ENCODE results near the gene SPOCK1. TPM values are rescaled to one million over a fixed set of nuclear protein-coding genes. Genes with fewer than 3 reads are reported as not detected.

Gene SPOCK1
- total and polyA plus RNA-seq, 2 of the 13 experiments (the other 11 are each of a cell fraction or from before 2014, with no cell fraction given) = 0.18 to 0.29 TPM

GRCh38 chr5:137209232-137209809 lies 289.8 kb downstream of the SPOCK1 start:
- ATAC-seq = no peak
- Histone ChIP-seq H3K27ac (ENCODE audit: extremely low read length, insufficient read depth, low read length) (no peak overlapping the region), H3K4me1 (ENCODE audit: insufficient read depth, low read length) (peaks cover 20% of the 10 kb centered on the region), H3K79me2 (ENCODE audit: insufficient read depth, low read length) (no peaks in the 10 kb centered on the region), H3K4me3 (replicated peaks in 1 of 3; ENCODE audit: insufficient read depth in 1 of 3, low read depth in 2 of 3, low read length in 3 of 3) (no peak overlapping the region), H3K9ac (ENCODE audit: insufficient read depth, low read depth, low read length) (no peak overlapping the region), H4K20me1 (ENCODE audit: insufficient read depth, low read length) (no peaks in the 10 kb centered on the region), H3K4me2 (ENCODE audit: low read depth, low read length) (no peak overlapping the region), H3K9me3 (ENCODE audit: low read length) (no peaks in the 10 kb centered on the region), H2AFZ (ENCODE audit: low read length) (no peak overlapping the region), H3K36me3 (replicated peaks in 1 of 2; ENCODE audit: control insufficient read depth in 1 of 2, insufficient read depth in 2 of 2, low read length in 2 of 2) (no peaks in the 10 kb centered on the region), H3K27me3 (ENCODE audit: control insufficient read depth in 1 of 2, insufficient read depth in 2 of 2, low read length in 2 of 2) (no peaks in the 10 kb centered on the region)
- CTCF ChIA-PET (ENCODE audit: low intra/inter-chr PET ratio, low total read pairs) = no interaction called here
- POLR2A ChIA-PET = no interaction called here
- FAIRE-seq = no peak
- intact Hi-C loops (cut with micrococcal nuclease; ENCODE audit: unreplicated experiment) (no loop called here), in situ Hi-C loops (cut with HindIII; ENCODE audit: extremely low pct_ligation_motif_present, low pct_unique_long_range_greater_than_20kb) (no loop called here)
- BruUV-seq (replicated peaks) = no TSS peak
- no peak for TF ChIP-seq HNRNPLL (IDR thresholded peaks at IDR 0.05; ENCODE audit: low read depth, low read length, poor library complexity, severe bottlenecking)
- TF ChIP-seq SIX1 (CRISPR knock-in tag; IDR thresholded peaks at IDR 0.05; ENCODE audit: borderline replicate concordance) = no peak
- TF ChIP-seq HMG20A (CRISPR knock-in tag; IDR thresholded peaks at IDR 0.05; ENCODE audit: borderline replicate concordance) = no peak
- TF ChIP-seq IKZF1 (IDR thresholded peaks at IDR 0.05) = no peak
- TF ChIP-seq ZGPAT (CRISPR knock-in tag; IDR thresholded peaks at IDR 0.05) = no peak
- TF ChIP-seq ZMAT5 (CRISPR knock-in tag; IDR thresholded peaks at IDR 0.05; ENCODE audit: borderline replicate concordance, low read depth) = no peak
- WGBS (ENCODE audit: low lambda C conversion rate) = 60% methylated on average over 9 of the region's 9 CpGs
- DNase-seq (ENCODE audit: low spot score) = no peak
